GOT3 (cell line): ENCODE measurements around the gene CDH13.

Source experiments
- DNase-seq: peaks from one replicate; lab custom pipeline; 2025; ENCODE audit warnings: mixed read lengths; lab: John Stamatoyannopoulos, UW

The CDH13 gene

GRCh38 chr16:83722456-83723183 is 1095.9 kb downstream of the CDH13 start:
- DNase-seq, result no peak

- no peak for DNase-seq
Observed at GRCh38 chr16:83723244-83723643, 1096.5 kb downstream of the CDH13 start.

- no peak for DNase-seq
Observed at GRCh38 chr16:83723901-83724300, 1097.1 kb downstream of the CDH13 start.

- no peak for DNase-seq
Observed at GRCh38 chr16:83724585-83724984, 1097.8 kb downstream of the CDH13 start.

GRCh38 chr16:83725313-83725712 is 1098.5 kb downstream of the CDH13 start:
- DNase-seq, result no peak

- DNase-seq, result no peak
Observed at GRCh38 chr16:83727018-83727417, 1100.2 kb downstream of the CDH13 start.

- DNase-seq, result no peak
Observed at GRCh38 chr16:83727751-83728352, 1101.1 kb downstream of the CDH13 start.

- no peak for DNase-seq
Observed at GRCh38 chr16:83728492-83728891, 1101.7 kb downstream of the CDH13 start.

- DNase-seq, result no peak
Observed at GRCh38 chr16:83730812-83731211, 1104.0 kb downstream of the CDH13 start.

- DNase-seq, result no peak
Observed at GRCh38 chr16:83732536-83732935, 1105.8 kb downstream of the CDH13 start.

GRCh38 chr16:83733301-83733700 is 1106.5 kb downstream of the CDH13 start:
- no peak for DNase-seq

GRCh38 chr16:83734136-83734535 is 1107.4 kb downstream of the CDH13 start:
- no peak for DNase-seq

- DNase-seq, result no peak
Observed at GRCh38 chr16:83737729-83738354, 1111.1 kb downstream of the CDH13 start.

GRCh38 chr16:83738923-83739503 is 1112.2 kb downstream of the CDH13 start:
- DNase-seq, result no peak

- no peak for DNase-seq
Observed at GRCh38 chr16:83742124-83742899, 1115.5 kb downstream of the CDH13 start.

GRCh38 chr16:83743241-83743640 is 1116.5 kb downstream of the CDH13 start:
- DNase-seq, result no peak

GRCh38 chr16:83743720-83744119 is 1117.0 kb downstream of the CDH13 start:
- DNase-seq, result no peak

GRCh38 chr16:83744441-83744981 is 1117.7 kb downstream of the CDH13 start:
- no peak for DNase-seq

GRCh38 chr16:83746611-83747010 is 1119.8 kb downstream of the CDH13 start:
- DNase-seq, result no peak

GRCh38 chr16:83747936-83748335 is 1121.2 kb downstream of the CDH13 start:
- no peak for DNase-seq

- DNase-seq, result no peak
Observed at GRCh38 chr16:83755391-83755790, 1128.6 kb downstream of the CDH13 start.
